GM10847 (cell line): ENCODE results near the gene ORM2.

Experiments used
- POLR2A ChIP-seq: IDR thresholded peaks from 2 replicates; pipeline ENCODE4 v1.6.1; 2011; ENCODE audit not compliant: insufficient read length; ENCODE audit errors: extremely low read depth

ORM2 gene

GRCh38 chr9:114356792-114357191 lies 27.1 kb downstream of the ORM2 start:
- TF ChIP-seq POLR2A, result no peak

- TF ChIP-seq POLR2A, result no peak
These were observed 27.7 kb downstream of the ORM2 start for GRCh38 chr9:114357360-114357759.

GRCh38 chr9:114357911-114358328 lies 28.3 kb downstream of the ORM2 start:
- TF ChIP-seq POLR2A, result no peak

- TF ChIP-seq POLR2A, result no peak
These were observed 30.1 kb downstream of the ORM2 start for GRCh38 chr9:114359801-114360200.

- TF ChIP-seq POLR2A, result no peak
These were observed 31.9 kb downstream of the ORM2 start for GRCh38 chr9:114361542-114361941.

- TF ChIP-seq POLR2A, result no peak
These were observed 32.7 kb downstream of the ORM2 start for GRCh38 chr9:114362394-114362793.

GRCh38 chr9:114363424-114363823 lies 33.8 kb downstream of the ORM2 start:
- TF ChIP-seq POLR2A, result no peak

- no peak for TF ChIP-seq POLR2A
These were observed 34.7 kb downstream of the ORM2 start for GRCh38 chr9:114364134-114365041.

- no peak for TF ChIP-seq POLR2A
These were observed 35.5 kb downstream of the ORM2 start for GRCh38 chr9:114365194-114365593.

- no peak for TF ChIP-seq POLR2A
These were observed 36.9 kb downstream of the ORM2 start for GRCh38 chr9:114366334-114367128.

GRCh38 chr9:114367366-114367765 lies 37.7 kb downstream of the ORM2 start:
- no peak for TF ChIP-seq POLR2A

GRCh38 chr9:114367772-114368569 lies 38.3 kb downstream of the ORM2 start:
- TF ChIP-seq POLR2A, result no peak

- TF ChIP-seq POLR2A, result no peak
These were observed 39.8 kb downstream of the ORM2 start for GRCh38 chr9:114369216-114370130.

GRCh38 chr9:114370251-114370967 lies 40.7 kb downstream of the ORM2 start:
- TF ChIP-seq POLR2A, result no peak
